Motor neuron (in vitro differentiated cells): ENCODE results near the gene IL17RA. TPM values are rescaled to one million over a fixed set of nuclear protein-coding genes. Genes with fewer than 3 reads are reported as not detected.

Experiments
- ATAC-seq, 8 experiments: fragments of 200-7000 bp; cut with Tn5 transposase; replicated peaks in 6 of 8; 2 replicates each; pipeline ENCODE4 v1.8.0; 2021; ENCODE audit warnings: mild to moderate bottlenecking in 8 of 8, moderate library complexity in 8 of 8
- H3K27ac ChIP-seq, 2 donors: fragments of 250-450 bp; sonication (Bioruptor Pico); 2 replicates each; pipeline ENCODE4 v1.9.0; 2021; ENCODE audit warnings: antibody characterized with exemption in 2 of 2, mild to moderate bottlenecking in 2 of 2, moderate library complexity in 1 of 2
- H3K4me1 ChIP-seq, 2 donors: fragments of 250-450 bp; sonication (Bioruptor Pico); replicated peaks in 1 of 2; 2 replicates each; pipeline ENCODE4 v1.6.1; 2021; ENCODE audit warnings: antibody characterized with exemption in 2 of 2, mild to moderate bottlenecking in 2 of 2, moderate library complexity in 1 of 2
- H3K4me3 ChIP-seq, 5 donors: fragments of 250-450 bp; sonication (Bioruptor Pico); 2 replicates each; pipeline ENCODE4 v1.9.0; 2021; ENCODE audit warnings: antibody characterized with exemption in 5 of 5, mild to moderate bottlenecking in 5 of 5, moderate library complexity in 4 of 5
- WGBS, 10 experiments: fragments of 450-650 bp; shearing (Covaris generic); methylation state at CpG; one replicate each; pipeline ENCODE4 v1.0.0; 2022; 5-methylcytosine and 5-hydroxymethylcytosine counted together
- in situ Hi-C, 9 experiments: fragments of 400-800 bp; cut with MboI; loops; one replicate each; pipeline ENCODE4 v1.15.0; 2021; ENCODE audit warnings: low sequenced_read_pairs in 9 of 9, low pct_unique_long_range_greater_than_20kb in 2 of 9; ENCODE audit not compliant: unreplicated experiment in 9 of 9
- total RNA-seq, 8 experiments: library from RNA; unstranded; fragments of 300-600 nt; gene quantifications; 2 replicates each; pipeline versions ENCODE4 v1.2.3 to v1.2.4, GENCODE V29; 2022

IL17RA gene
- total RNA-seq, 8 experiments from 2014 or later = 0.27 to 7.2 (median 2.2) TPM

- 72 to 100% (median 98%) methylated on average over 1 to 6 of the region's 7 CpGs; no CpG with 5 or more reads in 1 of the 10 experiments for WGBS, 10 experiments
- H3K4me1 ChIP-seq = no peaks in the 10 kb centered on the region
- in situ Hi-C loops = no loop called here
- H3K27ac ChIP-seq = no peak overlapping the region
- no peak for ATAC-seq
- H3K4me3 ChIP-seq = no peak overlapping the region
Measured at GRCh38 chr22:17102297-17102667, 17.5 kb downstream of the IL17RA start.

- Histone ChIP-seq H3K27ac (no peak overlapping the region), H3K4me3 (no peak overlapping the region), H3K4me1 (no peaks in the 10 kb centered on the region)
- ATAC-seq = no peak
- 80 to 100% (median 87%) methylated on average over 1 to 3 of the region's 9 CpGs; no CpG with 5 or more reads in 7 of the 10 experiments for WGBS, 10 experiments
- in situ Hi-C loops = no loop called here
Measured at GRCh38 chr22:17103351-17103750, 18.6 kb downstream of the IL17RA start.

GRCh38 chr22:17104336-17104935 lies 19.6 kb downstream of the IL17RA start:
- Histone ChIP-seq H3K4me3 (no peak overlapping the region), H3K27ac (no peak overlapping the region), H3K4me1 (no peaks in the 10 kb centered on the region)
- ATAC-seq = no peak
- 80 to 100% (median 100%) methylated on average over 1 to 5 of the region's 14 CpGs; no CpG with 5 or more reads in 5 of the 10 experiments for WGBS, 10 experiments
- in situ Hi-C loops = no loop called here

GRCh38 chr22:17105143-17106129 lies 20.6 kb downstream of the IL17RA start:
- WGBS, 10 experiments = 80 to 95% (median 92%) methylated on average over 2 to 16 of the region's 22 CpGs; no CpG with 5 or more reads in 4 of the 10 experiments
- in situ Hi-C loops = no loop called here
- ATAC-seq = no peak
- Histone ChIP-seq H3K4me1 (no peaks in the 10 kb centered on the region), H3K4me3 (no peak overlapping the region), H3K27ac (no peak overlapping the region)

- H3K27ac ChIP-seq = no peak overlapping the region
- no peak overlapping the region for H3K4me3 ChIP-seq
- ATAC-seq = no peak
- no peaks in the 10 kb centered on the region for H3K4me1 ChIP-seq
- in situ Hi-C loops = no loop called here
- WGBS, 10 experiments = 55 to 100% (median 80%) methylated on average over 1 to 5 of the region's 12 CpGs; no CpG with 5 or more reads in 1 of the 10 experiments
Measured at GRCh38 chr22:17106161-17106784, 21.5 kb downstream of the IL17RA start.

- 60 to 100% (median 86%) methylated on average over 1 to 12 of the region's 15 CpGs; no CpG with 5 or more reads in 4 of the 10 experiments for WGBS, 10 experiments
- no peak overlapping the region for H3K27ac ChIP-seq
- no peak for ATAC-seq
- H3K4me3 ChIP-seq = no peak overlapping the region
- no peaks in the 10 kb centered on the region for H3K4me1 ChIP-seq
- in situ Hi-C loops = no loop called here
Measured at GRCh38 chr22:17106785-17107546, 22.2 kb downstream of the IL17RA start.

GRCh38 chr22:17107547-17107810 lies 22.7 kb downstream of the IL17RA start:
- ATAC-seq = no peak
- Histone ChIP-seq H3K4me3 (no peak overlapping the region), H3K27ac (no peak overlapping the region), H3K4me1 (no peaks in the 10 kb centered on the region)
- in situ Hi-C loops = no loop called here
- WGBS, 10 experiments = 80 to 100% (median 93%) methylated on average over 1 to 6 of the region's 6 CpGs; no CpG with 5 or more reads in 3 of the 10 experiments

- Histone ChIP-seq H3K4me1 (no peaks in the 10 kb centered on the region), H3K27ac (no peak overlapping the region), H3K4me3 (no peak overlapping the region)
- in situ Hi-C loops = no loop called here
- ATAC-seq = no peak
- WGBS, 10 experiments = 87 to 100% (median 94%) methylated on average over 2 to 20 of the region's 66 CpGs; no CpG with 5 or more reads in 4 of the 10 experiments
Measured at GRCh38 chr22:17108256-17109112, 23.7 kb downstream of the IL17RA start.

GRCh38 chr22:17109113-17109865 lies 24.5 kb downstream of the IL17RA start:
- no peak for ATAC-seq
- WGBS, 10 experiments = 57 to 89% (median 83%) methylated on average over 3 to 6 of the region's 42 CpGs; no CpG with 5 or more reads in 6 of the 10 experiments
- H3K4me3 ChIP-seq = no peak overlapping the region
- no peak overlapping the region for H3K27ac ChIP-seq
- in situ Hi-C loops = no loop called here
- H3K4me1 ChIP-seq = no peaks in the 10 kb centered on the region

GRCh38 chr22:17109976-17110375 lies 25.2 kb downstream of the IL17RA start:
- WGBS, 10 experiments = 80 to 100% (median 89%) methylated on average over 1 to 11 of the region's 16 CpGs; no CpG with 5 or more reads in 5 of the 10 experiments
- peaks cover 0 to 3% of the 10 kb centered on the region in 2 donors for H3K4me1 ChIP-seq
- H3K4me3 ChIP-seq = no peak overlapping the region
- ATAC-seq = no peak
- H3K27ac ChIP-seq = no peak overlapping the region
- in situ Hi-C loops = no loop called here

GRCh38 chr22:17110791-17111550 lies 26.2 kb downstream of the IL17RA start:
- H3K27ac ChIP-seq = no peak overlapping the region
- H3K4me3 ChIP-seq = no peak overlapping the region
- in situ Hi-C loops = no loop called here
- H3K4me1 ChIP-seq = peaks cover 0 to 7% of the 10 kb centered on the region in 2 donors
- WGBS, 10 experiments = 20 to 100% (median 68%) methylated on average over 1 to 6 of the region's 13 CpGs; no CpG with 5 or more reads in 5 of the 10 experiments
- ATAC-seq = no peak
